SKM-1 (cell line): ENCODE data around the gene ETFBKMT.

Experiments used
- DNase-seq: peaks from one replicate; lab custom pipeline; 2025; ENCODE audit not compliant: unreplicated experiment; lab: John Stamatoyannopoulos, UW

The ETFBKMT gene, protein sequence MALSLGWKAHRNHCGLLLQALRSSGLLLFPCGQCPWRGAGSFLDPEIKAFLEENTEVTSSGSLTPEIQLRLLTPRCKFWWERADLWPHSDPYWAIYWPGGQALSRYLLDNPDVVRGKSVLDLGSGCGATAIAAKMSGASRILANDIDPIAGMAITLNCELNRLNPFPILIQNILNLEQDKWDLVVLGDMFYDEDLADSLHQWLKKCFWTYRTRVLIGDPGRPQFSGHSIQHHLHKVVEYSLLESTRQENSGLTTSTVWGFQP

DNA sequence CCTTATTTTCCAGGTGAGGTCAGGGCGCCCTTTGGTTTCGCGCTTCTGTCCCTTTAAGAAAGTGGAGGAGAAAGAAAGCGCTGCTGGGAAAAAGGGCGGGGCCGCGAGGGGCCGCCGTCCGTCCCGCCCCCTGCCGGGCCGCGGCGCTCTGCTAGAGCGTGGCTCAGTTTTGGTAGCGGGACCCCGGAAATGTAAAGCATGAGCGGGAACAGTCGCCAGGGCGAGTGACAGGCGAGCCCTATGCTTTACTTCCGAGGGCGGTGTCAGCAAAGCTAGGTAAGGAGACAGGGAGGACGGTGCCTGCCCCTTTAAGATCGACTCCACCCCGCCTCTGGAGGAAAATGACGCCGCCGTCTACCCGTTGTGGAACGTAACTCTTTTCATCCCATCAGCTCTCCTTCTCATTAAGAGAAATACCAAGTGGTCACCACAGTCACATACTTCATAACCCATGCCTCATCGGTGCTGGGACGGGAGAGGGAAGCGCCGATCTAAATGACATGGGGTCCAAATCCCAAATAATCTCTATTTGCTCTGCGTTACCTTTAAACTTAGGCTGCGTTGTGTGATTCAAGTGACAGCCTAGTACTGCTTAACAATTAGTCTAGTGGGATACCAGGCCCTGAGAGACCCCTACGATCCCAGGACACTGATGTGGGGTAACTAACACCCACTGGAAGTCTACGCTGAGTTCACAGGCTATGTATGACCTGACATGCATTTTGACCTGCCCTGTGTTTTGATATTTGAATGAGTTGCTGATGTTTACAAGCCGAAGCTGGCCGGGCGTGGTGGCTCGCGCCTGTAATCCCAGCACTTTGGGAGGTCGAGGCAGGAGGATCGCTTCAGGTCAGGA is at the start of gene ETFBKMT:
Gene ETFBKMT, plus strand, starts transcription at position 602 of the 856 bp plus-strand sequence. CDS start 2,266 bp downstream, outside the sequence.
- DNase-seq: peak; percentile 72

DNA sequence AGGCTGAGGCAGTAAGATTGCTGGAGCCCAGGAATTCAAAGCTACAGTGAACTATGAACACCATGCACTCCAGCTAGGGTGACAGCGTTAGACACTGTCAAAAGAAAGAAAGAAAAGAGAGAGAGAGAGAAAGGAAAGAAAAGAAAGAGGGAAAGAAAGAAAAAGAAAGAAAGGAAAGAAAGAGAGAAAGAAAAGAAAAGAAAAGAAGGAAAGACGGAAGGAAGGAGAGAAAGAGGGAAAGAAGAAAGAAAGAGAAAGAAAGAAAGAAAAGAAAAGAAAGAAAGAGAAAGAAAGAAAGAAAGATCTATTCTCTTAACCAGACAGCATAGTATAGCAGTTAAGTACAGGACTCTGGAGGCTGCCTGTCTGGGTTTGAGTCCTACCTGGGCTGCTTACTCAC is 46.7 kb upstream of the ETFBKMT start:
- DNase-seq: no peak

DNA sequence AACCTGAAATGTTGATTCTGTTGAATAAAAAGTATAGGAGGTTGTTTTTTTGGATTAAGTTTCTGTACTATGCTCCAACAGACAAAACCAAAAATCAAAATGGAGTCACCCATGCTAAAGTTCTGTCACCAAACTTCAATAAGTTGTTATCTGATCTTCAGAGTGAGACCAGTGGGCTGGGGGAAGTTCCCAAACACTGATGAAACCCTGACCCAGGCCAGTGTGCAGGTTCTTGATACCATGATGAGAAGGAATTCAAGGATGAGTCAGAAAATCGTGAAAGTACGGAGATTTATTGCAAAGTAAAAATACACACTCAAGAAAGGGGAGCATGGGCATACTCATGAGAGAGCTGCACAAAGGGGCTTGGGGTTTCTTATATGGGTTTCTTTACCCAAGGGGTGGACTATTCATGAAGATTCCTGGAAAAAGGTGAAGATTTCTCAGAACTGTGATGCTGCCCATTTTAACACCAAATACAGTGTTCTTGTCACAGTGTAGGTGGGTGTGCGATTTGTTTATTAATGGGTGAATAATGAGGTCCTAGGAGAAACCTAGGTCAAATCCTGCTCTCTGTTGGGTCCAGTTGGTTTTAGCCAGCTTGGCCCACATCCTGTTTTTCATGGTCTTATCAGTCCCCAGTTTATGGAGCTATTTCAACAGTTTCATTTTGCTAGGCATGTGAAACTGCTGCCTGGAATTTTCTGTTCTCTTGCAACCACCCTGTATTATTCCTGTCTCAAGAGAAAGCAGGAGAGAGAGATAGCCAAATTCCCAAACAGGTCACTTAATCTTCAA is 41.1 kb upstream of the ETFBKMT start:
- DNase-seq: no peak

DNA sequence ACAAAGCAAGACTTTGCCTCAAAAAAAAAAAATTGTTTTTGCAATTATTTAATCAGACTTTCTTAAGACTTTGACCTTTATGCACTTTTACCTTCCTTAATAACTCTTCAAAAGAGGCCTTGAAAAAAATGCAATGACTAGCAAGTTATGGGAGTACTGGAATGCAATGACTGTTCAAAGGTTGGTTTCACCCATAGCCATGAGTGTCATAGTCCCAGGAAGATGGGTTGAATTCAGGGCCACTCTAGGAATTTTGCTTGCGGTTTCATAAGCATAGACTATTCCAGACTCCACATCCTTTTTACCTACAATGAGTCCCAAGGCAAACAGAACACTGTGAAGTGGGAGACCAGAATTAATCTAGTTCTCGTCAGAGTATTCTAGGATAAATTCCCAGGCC is 39.2 kb upstream of the ETFBKMT start:
- no peak for DNase-seq

DNA sequence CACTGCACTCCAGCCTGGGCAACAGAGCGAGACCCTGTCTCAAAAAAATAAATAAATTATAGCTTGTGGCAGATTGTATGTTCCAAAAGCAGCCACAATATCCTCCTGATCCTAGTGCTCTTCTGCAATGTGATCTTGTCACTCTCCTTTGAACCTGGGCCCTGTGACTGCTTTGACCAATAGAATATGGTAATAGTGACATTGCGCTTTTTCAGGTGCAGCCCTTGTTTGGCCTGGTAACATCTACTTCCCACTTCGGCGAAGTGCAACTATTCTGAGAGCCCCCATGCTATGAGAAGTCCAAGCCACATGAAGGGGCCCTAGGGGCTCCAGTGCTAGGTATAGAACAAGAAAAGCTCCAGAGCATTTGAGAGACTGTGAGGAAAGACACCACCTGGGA is 37.5 kb upstream of the ETFBKMT start:
- DNase-seq: no peak

DNA sequence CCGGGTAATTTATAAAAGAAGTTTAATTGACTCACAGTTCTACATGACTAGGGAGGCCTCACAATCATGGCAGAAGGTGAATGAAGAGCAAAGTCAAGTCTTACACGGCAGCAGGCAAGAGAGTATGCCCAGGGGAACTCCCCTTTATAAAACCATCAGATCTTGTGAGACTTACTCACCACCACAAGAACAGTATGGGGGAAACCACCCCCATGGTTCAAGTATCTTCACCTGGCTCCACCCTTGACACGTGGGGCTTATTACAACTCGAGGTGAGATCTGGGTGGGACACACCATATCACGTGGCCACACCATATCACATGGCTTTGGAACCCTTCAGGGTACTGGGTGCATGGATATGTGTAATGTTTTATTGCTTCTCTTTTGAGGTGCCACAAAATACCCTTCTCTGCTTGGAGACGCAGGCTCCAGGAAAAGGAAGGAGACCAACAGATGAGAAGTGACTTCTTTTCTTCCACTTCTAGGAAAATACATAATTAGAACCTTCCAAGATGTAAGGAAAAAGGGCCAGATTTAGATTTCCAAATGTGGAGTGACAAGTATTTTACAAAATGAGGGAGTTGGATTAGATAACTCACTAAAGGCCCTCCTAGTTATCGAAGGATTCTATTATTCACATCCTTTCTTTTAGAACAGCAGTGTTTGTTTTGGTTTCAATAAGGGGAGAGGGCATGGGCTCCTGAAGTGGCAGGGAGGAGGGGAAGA is 33.1 kb upstream of the ETFBKMT start:
- no peak for DNase-seq

DNA sequence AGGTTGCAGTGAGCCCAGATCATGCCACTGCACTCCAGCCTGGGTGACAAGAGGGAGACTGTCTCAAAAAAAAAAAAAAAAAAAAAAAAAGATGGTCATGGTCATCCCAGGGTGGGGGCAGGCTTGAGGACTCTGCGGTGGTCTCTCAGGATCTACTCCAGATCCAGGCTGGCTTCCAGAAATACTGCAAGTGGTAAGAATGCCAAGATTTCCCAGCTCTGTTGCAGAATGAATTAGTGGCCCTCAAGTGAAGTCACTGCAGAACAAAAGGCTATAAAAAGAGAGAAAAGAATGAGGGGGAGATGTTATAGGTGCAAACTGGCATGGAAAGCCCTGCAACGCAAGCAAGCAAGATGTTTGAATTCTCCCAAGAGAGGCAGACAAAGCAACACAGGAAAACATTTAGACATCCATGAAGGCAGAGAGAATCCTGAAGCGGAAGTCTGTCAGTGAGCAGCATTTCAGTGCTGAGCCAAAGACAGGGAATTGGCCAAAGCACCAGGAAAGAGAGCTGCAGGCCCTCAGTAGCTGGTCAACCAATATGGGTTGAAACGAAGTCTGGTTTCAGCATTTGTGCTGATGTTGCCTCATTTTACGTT is 31.9 kb upstream of the ETFBKMT start:
- no peak for DNase-seq

DNA sequence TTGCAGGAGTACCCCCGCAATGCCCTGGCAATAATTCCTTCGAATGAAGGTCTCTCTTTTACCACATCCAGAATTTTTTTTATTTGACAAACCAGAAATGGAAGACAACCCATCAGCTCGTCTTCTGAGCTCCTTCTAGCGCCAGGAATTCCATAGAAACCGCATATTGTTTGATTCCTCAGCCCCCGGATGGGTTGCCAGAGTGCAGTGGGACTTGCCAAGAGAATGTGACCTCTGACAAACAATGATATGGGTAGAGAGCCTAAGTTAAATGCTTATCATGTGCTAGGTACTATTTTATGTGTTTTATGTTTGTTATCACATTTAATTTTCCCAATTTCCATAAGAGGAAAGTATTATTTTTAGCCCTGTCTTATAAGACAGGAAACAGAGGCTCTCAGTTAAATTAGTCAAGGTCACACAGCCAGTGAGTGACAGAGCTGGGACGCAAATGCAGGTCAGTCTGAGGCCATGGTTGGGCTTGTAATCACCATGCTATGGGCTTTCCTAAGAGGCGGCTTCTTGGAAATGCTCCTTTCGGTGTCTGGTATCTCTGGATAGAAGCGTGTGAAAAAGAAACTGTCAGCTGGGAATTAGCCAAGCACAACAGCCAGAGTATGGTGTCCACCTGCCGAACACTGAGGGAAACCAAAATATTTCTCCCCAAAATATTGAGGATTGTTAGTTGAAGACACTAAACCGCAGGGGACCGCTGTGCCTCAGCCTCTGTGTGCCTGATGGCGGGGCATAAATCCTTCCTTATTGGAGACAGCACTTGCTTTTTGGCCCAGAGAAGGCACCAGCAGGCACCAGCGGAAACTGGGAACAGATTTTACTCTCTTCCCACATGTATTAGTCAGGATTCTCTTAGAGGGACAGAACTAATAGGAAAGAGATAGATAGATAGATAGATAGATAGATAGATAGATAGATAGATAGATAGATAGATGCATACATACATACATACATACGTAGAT is 29.4 kb upstream of the ETFBKMT start:
- no peak for DNase-seq

DNA sequence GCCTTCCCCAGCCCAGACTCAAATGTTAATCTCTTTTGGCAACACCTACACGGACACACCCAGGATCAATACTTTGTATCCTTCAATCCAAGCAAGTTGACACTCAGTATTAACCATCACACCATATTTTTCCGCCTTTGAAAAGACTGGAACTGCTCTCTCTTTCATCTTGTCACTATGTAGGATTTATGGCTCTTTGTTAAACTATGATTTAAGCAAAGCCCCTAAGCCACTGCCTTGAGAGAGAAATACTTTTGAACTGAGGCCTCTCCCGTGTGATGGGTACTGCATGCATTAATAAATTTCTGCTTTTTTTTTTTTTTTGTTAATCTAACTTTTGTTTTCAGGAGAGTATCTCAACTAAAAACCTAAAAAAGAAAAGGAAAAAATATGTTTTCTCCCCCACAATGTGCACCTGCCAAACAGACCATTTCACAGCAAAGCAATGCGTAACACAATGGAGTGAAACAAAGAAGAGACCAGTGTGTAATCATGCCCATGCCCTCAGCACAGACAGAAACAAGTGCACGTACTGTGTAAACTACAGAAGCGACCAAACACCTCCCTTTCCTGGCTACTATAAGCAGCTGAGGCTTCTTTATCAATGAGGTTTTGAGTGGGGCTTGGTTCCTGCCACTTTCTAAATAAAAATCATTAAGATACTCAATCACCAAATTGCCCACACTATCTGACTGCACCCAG is 28.3 kb upstream of the ETFBKMT start:
- no peak for DNase-seq

DNA sequence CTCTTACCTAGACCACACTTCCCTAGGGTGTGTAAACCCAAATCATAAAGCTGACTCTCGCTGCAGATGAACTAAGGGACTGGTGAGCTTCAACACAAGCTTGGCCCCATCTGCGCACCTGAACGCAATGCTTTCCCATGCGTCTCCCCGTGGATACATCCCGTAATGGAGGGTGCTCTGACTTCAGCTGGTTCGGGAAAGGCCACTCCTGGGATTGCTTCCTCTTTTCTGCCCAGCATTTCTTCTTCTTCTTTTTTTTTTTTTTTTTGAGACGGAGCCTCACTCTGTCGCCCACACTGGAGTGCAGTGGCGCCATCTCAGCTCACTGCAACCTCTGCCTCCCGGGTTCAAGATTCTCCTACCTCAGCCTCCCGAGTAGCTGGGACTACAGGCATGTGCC is 27.7 kb upstream of the ETFBKMT start:
- no peak for DNase-seq

DNA sequence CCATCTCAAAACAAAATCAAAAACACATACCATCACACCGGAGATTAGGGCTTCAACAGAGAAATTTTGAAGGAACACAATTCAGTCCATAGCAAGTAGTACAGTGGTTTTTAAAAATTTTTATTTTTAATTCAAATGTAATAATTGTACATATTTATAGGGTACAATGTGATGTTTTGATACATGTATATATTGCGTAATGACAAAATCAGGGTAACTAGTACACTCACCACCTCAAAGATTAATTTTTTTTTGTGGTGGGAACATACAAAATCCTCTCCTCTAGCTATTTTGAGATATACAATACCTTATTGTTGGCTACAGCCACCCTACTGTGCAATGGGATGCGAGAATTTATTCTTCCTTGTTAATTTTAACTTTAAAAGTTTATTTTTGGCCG is 26.0 kb upstream of the ETFBKMT start:
- DNase-seq: no peak

DNA sequence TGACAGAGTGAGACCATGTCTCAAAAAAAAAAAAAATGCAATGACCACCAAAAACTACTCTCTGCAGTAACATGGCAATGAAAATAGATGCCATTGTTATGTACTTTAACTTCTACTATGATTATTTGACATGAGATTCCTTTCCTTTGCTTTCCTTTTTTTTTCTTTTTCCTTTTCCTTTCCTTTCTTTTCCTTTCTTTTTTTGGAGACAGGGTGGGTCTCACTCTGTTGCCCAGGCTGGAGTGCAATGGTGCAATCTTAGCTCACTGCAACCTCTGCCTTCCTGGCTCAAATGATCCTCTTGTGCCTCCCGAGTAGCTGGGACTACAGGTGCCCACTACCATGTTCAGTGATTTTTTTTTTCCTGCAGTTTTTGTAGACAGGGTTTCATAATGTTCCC is 24.9 kb upstream of the ETFBKMT start:
- DNase-seq: no peak

DNA sequence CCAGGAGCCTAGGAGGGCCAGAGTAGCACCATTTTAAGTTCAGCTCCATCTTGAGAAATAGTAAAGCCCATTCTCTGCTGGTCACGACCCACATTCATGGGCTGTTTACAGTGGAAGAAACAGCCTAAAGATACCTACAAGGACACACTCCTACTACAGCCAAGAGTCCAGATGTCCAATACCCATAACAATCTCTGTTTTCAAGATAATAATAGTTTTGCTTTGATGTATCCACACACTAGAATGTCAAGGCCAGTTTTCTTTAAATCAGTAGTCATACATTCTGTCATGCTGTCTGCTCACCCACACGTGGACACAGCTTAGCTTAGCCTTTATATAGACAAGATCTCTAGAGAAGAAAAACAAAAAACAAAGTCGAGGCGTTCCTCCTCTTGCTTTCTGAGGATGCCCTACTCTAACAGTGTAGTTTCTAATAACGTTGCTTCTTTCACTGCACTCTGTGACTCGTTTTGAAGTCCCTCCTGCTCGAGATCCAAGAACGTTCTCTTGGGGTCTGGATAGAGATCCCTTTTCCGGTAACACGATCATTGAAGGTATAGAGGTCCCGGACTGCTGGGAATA is 17.9 kb upstream of the ETFBKMT start:
- no peak for DNase-seq

DNA sequence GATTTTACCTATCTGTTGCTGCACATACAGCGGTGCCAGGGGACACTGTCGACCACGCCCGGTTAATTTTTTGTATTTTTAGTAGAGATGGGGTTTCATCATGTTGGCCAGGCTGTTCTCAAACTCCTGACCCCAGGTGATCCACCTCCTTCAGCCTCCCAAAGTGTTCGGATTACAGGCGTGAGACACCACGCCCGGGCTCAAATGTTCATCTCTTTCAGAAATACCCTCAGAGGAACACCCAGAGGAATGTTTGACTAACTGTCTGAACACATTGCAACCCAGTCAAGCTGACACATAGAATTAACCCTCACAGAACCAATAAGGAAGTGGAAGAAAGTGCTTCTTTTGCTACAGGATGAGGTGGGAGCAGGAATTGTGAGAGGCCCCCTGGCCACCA is 15.0 kb upstream of the ETFBKMT start:
- DNase-seq: no peak

DNA sequence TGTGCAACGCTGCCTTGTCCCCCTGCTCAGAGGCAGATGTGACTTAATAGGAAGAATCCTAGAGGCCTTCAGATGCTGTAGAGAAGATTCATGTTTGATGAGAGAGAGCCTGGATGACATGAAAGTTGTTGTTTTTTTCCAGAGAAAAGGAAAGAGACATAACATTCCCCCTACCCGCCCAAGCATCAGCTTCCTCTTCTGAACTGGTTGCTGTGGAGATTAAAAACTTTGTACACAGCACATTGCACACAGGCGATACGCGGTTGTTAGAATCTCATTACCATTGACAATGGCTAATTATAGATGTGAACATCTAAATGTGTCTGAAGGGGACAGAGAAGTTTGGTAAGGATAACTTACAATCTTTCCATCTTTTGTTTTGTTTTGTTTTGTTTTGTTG is 13.6 kb upstream of the ETFBKMT start:
- no peak for DNase-seq

DNA sequence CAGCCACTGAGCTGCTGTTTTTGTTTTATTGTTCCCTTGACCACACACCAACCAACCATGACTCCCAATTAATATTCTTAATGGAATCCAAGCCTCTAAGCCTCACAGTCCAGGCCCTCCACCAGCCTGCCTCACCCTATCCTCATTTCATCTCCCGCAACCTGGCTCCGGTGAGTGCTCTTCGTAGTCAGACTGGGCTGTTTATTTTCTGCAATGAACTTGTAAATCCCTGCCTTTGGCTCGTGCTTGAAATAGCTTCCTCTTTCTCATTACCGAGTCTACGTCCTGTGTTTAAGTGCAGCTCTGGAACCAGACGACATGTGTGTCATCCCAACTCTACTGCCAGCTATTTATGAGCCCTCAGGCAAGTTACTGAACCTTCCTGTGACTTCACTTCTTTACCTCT is 12.4 kb upstream of the ETFBKMT start:
- no peak for DNase-seq

DNA sequence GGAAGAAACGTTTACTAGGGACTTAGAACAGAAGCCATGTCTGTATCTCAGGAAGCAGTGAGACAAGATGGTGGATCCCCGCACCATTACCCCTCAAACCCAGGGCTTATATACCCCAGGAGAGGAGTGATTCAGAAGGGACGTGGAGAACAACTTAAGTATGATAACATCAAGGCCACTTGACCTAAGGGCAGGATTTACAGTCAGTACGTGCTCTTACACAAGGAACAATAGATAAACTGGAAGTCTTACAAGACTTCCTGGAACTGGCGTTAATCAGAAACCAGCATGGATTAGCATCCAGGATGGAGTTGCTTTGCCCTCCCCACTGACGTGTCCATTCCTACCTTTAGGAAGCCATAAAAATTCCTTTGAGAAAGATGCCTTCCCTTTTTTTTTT is 8.6 kb upstream of the ETFBKMT start:
- no peak for DNase-seq

DNA sequence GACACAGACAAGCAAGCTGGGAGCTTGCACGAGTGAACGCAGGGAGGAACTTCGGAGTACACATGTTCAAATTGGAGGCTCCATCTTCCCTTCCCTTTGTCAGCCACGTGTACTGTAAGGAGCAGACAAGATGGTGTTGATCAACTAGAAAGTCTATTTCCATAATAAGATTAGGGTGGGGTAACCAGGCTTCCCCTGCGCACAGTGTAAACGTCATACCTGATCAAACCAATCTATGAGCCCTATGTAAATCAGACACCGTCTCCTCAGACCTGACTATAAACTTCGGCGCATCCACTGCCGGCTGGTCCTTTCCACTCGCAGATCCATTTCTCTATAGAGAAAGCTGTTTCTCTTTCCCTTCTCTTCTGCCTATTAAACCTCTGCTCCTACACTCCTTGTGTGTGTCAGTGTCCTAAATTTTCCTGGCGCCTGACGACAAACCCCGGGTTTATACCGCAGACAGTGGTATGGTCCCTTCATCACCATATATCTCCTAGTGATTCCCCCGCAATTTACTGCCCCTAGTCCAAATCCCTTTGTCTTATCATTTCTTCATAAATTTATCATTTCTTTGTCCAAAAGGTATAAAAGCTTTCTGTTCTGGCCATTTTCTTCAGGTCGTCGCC is 7.5 kb upstream of the ETFBKMT start:
- no peak for DNase-seq
